ENCODE results near the gene C1orf216.

DNA sequence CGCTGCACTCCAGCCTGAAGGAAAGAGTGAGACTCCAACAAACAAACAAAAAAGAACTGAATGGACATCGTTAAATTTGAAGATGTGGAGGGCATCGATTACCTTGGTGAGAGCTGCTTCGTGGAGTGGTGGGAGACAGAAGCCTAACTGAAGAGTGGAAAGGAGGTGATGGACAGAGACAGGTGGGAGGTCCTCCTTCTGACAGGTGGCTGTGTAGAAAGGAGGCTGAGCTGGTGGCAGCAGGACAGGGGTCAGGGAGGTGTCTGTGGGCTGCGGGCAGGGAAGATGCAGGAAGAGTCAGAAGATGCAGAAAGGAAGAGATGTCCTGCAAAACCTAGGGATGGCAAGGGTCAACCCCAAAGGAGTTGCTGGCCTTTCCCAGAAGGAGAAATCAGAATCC, 30.5 kb downstream of the C1orf216 start:
- TF ChIP-seq, protein P1, sequence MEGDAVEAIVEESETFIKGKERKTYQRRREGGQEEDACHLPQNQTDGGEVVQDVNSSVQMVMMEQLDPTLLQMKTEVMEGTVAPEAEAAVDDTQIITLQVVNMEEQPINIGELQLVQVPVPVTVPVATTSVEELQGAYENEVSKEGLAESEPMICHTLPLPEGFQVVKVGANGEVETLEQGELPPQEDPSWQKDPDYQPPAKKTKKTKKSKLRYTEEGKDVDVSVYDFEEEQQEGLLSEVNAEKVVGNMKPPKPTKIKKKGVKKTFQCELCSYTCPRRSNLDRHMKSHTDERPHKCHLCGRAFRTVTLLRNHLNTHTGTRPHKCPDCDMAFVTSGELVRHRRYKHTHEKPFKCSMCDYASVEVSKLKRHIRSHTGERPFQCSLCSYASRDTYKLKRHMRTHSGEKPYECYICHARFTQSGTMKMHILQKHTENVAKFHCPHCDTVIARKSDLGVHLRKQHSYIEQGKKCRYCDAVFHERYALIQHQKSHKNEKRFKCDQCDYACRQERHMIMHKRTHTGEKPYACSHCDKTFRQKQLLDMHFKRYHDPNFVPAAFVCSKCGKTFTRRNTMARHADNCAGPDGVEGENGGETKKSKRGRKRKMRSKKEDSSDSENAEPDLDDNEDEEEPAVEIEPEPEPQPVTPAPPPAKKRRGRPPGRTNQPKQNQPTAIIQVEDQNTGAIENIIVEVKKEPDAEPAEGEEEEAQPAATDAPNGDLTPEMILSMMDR (conservative IDR thresholded peaks at IDR 0.05; ENCODE audit: low read depth, low read length): no peak
- TF ChIP-seq EZH2 (IDR thresholded peaks at IDR 0.05; ENCODE audit: borderline replicate concordance, low read depth, low read length, poor library complexity, severe bottlenecking): no peak

Measured in A673 (cell line).